HG03432 (cell line): ENCODE measurements around the gene CREB5.

Source experiments
- ATAC-seq: cut with Tn5 transposase; IDR thresholded peaks from one replicate; pipeline ENCODE4 v1.9.1; 2021; ENCODE audit warnings: mild to moderate bottlenecking, moderate library complexity; ENCODE audit not compliant: unreplicated experiment

CREB5 gene

DNA sequence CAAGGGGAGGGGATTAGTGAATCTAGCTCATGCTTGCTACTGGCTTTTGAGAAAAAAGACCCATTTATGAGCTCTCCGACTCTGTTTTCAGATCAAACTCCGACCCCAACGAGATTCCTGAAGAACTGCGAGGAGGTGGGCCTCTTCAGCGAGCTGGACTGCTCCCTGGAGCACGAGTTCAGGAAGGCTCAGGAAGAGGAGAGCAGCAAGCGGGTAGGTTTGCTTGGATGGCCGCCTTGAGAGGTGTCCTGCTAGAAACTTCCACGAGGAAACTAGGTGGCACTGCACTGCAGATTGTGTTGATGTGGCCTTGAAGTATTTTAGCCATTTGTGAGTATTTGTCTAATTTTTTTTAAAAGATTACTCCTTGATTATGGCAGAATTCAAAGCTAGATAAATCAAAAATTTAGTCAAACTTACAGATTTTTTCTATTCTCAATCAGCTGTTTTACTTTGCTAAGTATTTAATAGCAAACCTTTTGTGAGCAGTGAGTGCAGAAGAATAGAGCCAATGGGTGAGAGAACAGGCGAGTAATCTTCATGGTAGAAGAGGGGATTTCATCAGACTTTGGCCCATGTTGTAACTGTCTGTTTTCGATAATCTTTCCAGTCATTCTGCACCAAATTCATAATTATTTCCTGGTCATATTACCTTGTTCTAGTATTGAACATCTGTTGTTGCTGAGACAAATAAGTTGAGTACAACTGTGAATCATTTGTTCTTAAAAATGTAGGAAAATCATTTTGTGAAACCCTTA is 95.4 kb downstream of the CREB5 start:
- no peak for ATAC-seq

DNA sequence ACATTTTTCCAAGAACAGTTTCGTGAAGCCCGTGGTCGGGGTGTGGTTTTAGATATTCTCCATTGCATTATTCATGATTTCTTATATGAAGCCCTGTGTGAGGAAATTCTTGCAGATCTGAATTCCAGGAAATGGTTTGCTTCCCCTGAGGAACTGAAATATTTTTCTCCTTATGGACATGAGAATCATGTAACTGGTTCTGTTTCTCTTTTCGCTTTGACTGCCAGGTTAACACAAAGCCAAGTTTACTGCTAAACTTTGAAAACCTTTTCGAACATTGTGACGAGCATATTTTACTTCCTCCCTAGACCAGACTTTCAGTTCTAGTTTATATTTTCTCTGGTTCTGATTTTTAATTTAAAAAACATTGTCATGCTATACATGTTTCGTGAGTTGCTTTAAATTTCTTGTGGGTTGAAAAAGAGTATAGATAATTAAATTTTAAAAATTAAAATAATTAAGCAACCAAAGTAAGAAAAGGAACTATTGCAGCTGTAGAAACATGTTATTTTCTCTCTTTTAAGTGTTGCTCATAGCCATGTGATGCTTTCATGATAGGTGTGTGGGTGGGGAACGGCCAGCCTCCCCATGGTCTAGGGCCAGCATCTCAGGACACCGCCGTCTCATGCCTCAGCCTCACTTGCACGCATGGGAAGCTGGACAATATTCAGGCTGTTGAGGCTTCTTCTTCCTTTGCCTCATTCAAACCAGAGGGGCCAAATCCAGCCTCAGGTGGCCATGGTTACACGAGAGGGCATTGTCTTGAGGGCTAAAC is 97.1 kb downstream of the CREB5 start:
- ATAC-seq, result peak; percentile 88

DNA sequence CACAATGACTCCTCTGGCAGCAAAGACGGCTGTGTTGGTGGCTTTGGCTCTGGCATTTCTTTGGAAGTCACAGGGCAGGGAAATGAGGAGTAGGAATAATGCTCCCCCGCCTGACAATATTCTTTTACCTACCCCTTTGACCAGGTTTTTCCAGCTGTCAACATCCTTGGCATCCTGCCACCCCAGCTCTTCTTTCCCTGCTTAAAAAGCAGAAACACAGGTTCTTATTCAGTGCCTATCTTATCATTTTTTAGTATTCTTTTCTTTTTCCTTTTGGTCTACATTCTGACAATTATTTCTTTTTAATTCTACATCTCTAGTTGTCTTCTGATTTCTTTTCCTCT is 97.7 kb downstream of the CREB5 start:
- no peak for ATAC-seq

DNA sequence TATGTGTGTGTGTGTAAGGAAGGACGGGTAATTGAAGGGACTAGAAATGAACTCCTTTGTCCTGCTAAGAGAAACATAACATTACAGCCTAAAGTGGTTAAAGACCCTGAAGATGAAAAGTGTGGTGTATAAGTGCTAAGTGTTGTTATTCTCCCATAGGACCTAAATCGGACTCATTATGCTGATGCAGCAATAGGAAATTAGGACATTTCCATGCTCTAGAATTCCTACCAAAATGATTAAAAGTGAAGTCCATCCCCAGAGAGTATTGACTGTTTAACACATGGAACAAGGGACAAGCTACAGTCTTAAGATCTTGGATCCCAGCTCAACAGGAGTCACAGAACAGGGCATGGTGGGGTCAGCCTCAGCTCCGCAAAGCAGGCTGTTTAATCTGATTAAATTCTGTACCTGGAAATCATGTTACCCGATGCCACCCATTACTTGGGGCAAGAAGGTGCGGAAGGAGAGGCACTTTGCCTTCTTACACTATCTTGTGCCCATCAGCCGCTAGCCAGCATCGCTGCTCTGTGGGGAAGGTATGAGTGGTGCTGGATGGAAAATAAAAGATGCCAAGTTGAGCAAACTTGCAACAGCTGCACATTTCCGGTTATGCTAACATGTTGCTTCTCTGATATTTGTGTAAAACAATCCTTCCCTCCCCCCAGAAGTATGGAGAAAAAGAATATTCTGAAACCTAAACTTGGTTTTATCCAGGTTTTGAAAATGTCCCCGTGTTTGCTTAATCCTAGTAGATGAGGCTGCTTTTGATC is 100.5 kb downstream of the CREB5 start:
- ATAC-seq, result no peak

DNA sequence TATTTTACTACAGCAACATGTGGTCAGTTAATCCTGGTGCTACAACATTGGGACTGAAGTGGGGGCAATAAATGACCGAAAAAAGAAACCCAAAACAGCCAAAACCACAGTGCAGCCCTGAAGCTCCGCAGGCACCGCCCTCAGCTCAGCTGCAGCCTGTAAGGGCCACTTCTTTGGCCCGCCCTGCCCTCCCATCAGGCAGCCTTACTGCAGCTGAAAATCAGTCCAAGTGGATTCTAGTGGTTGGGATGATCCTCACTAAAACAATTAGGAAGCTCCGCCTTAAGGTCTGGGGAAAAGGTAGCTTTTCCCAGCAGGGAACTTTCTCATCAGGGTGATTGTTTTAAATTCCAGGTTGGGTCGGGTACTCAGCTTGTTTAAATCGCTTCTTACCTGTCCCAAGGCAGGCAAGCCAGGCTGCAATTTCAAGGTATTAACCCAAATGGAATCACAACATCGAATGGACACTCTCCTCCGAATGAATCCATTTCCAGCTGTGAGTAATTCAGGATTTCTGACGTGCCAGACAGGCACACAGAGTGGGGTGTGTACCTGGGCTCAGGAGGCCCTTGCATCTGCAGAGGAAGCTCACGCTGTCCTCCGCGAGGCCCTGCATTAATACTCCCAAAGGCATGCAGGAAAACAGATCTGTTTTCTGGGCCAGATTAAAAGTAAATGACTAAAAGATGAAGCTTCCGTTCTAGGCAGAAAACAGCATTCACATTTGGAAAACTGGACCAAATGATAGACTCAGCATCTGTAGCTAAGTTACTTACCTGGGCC is 104.3 kb downstream of the CREB5 start:
- no peak for ATAC-seq

DNA sequence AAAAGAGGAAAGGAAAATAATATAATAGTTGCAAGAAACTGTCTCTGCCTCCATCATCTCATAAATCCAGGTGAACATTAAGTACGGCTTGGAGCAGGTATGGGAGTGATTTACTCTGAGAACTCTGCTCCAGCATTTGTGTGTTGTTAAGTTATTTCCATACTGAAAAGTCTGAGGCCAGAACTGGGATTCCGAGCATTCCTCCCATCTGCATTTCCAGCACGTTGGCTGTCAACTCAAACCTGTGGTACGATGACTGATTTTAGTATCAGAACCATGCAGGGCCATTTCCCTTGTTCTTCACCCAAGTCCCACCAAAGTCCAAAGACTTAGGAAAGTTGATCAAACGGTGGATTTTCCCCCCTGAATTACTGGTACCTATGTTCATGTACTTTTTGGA is 104.9 kb downstream of the CREB5 start:
- no peak for ATAC-seq

DNA sequence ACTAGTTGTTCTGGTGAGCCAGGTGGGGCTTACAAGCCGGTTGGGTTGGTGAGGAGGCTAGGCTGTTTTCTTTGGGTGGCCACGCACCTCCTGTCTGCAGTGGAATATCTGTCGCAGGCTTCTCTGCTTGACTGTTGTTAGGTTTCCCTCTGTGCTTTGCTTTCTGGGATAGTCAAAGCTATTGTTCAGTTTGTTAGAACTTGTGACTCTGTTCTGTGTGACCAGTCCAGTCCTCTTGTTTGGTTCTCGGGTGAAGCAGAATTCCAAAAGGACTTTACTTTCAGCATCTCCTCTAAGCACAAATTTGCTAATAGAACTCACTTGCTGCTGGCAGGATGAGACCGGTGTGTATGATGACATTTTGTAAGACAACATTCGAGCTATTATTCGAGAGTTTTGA is 105.3 kb downstream of the CREB5 start:
- ATAC-seq, result no peak

DNA sequence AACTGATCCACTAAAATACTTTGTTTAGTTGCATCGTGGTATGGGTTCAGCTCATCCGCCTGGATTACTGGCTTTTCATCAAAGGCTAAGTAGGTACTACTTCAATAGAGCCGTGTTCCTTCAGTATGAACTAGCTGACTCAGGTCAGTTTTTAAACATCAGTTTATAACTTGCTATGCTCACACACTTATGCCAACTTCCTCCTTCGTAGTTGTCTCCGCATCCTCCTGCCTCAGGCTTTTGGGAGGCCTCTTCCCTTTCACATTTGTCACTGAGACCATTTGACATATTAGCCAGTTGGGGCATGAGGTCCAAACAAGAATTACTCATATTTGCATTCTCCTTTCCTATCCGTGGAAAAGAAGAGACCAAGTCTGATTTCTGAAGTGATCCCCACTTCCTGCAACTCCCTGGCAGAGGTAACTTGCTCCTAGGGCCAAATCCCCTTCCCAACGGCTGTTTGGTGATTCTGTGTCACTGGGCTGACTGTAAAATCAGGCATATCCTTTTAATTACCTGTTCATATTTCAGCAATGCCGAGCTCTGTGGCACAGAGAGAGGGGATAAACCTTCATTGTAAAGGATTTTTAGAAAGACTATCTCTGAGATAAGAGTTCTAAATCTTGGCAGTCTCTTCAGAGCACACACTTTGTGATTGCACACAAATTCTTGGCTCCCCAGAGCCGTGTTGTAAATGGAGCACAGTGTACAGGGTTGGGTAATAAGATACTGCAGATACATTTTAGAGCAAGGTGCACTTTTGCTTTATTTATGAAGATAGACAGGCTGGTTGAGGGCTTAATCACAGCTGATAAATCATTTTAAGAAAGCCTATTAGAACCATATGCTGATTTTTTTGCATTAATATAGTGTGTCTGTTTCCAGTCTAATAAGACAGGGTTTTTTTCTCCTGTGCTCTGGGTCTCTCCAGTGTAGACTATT is 108.0 kb downstream of the CREB5 start:
- no peak for ATAC-seq

DNA sequence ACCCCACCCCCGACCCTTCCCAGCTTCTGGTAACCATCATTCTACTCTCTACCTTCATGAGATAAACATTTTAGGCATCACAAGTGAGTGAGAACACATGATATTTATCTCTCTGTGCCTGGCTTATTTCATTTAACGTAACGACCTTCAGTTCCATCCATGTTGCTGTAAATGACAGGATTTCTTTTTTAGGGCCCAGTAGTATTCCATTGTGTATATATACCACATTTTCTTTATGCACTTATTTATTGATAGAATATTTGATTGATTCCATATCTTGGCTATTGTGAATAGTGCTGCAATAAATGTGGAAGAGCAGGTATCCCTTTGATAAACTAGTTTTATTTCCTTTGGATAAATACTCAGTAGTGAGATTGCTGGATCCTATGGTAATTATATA is 112.7 kb downstream of the CREB5 start:
- ATAC-seq, result no peak

DNA sequence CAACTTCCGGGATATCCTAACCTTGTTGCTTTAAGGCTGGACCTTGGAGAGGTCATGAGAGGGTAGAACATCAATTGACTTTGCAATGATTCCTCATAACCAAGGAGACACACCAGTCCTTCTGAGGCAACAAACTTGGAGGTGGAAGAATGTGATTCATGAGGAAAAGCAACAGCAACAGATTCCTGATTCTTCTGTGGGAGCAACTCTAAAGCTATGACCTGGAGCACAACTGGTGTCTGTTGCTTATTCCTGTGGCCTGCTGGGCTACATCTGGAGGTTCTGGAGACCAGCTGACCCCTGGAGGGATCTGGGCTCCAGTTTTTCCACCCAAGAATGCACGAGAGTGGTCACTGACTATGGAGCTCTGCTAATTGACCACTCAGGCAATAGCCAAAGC is 116.6 kb downstream of the CREB5 start:
- no peak for ATAC-seq

DNA sequence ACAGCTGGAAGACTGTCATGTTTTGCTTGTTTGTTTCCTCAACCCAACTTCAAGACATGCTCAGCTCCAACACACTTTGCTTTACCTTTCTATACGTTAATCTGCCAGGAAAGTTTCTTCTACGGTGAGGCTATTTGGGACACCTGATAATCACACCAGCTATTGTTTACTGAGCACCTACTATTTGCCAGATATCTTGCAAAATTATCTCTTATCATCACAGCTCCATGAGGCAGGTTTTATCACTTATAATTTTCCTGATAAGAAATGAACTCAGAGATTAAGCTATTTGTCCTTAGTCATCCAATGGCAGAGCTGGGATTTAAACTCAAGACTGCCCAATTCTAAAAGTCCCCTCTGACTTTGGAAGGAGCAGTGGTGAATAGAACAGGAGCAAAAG is 117.4 kb downstream of the CREB5 start:
- no peak for ATAC-seq

DNA sequence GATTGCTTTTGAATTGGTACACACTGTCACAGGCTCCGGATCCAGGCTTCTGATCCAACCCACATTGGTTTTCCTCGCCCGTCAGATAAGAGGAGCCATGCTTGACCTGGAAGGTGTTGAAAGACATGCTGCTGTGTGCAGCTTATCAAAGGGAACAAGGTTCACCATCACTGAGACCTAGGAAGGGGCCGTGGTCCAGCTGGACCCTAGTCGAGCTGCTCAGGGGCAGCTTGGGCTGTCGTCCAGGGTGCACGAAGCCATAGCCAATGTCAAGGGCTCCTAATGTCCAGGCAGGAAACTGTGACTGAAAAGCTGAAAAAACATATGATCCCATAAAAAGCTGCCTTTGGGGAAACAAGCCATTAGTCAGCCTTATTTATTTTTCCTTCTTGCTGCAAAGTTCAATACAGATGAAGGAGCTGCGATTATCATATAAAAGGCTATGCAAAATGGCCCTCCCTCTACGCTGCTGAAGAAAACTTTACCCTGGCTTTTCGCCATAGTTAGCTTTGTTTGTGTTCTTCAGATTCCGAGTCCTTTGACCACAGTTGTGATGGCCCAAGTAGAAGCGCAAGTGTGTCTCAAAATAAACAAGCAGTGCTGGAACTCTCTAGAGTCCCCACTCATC is 118.0 kb downstream of the CREB5 start:
- ATAC-seq, result no peak

DNA sequence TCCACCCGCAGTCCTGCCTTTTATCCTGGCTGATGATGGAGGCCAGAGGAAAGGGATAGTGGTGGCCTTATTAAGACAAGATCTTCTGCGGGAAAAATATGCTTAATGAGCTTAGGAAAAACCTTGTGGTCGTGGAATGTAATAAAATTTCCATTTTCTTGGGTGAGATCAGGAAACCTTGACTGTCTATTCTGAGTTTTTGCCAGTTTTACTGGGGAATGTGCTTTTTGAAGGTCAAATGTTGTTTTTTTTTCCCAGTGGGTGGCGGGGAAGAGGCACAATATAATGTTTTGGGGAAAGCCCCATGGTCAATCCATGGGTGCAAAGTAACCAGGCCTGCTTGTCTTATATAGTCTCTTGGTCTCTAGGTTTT is 118.5 kb downstream of the CREB5 start:
- ATAC-seq, result no peak

DNA sequence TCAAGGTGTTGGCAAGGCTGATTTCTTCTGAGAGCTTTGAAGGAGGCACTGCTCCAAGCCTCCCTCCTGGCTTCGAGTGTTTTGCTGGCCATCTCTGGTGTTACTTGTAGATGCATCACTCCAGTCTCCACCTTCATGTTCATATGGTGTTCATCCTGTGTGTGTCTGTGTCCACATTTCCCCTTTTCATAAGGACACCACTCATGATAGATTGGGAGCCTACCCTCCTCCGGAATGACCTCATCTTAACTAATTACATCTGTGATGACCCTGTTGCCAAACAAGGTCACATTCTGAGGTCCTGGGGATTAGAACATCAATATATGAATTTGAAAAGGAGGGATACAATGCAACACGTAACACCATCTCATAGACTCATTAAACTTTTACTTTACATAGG is 119.0 kb downstream of the CREB5 start:
- no peak for ATAC-seq

DNA sequence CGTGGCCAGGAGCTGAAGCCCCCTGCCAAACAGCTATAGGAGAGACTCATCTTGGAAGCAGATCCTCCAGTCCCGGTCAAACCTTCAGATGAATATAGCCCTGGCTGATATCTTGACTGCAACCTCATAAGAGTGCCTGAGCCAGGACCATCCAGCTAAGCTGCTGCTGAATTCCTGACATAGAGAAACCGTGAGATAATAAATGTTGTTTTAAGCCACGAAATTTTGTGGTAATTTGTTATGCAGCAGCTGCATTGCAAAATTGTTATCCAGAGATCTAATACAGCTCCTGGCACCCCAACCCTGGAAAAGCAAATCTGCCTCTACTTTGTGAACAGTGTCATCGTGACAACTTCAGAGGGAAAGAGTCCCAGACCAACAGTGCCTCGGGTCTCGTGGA is 119.9 kb downstream of the CREB5 start:
- no peak for ATAC-seq

DNA sequence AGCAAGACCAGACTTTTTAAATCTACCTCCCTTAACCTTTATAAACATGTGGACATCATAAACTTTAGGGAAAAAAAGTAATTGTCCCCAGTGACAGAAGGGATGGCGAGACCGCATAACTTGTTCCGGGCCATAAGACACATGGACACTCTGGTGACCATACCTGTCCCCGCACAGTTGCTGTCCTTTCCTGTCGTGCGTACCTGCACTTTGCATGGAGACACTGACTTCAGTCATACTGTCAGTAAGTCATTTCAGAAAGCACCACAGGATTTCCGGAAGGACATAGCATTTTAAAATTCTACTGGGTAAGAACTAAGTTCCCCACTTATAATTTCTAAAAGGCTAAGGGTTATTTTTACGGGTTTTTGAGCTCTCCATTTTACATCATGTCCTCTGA is 120.9 kb downstream of the CREB5 start:
- ATAC-seq, result no peak

DNA sequence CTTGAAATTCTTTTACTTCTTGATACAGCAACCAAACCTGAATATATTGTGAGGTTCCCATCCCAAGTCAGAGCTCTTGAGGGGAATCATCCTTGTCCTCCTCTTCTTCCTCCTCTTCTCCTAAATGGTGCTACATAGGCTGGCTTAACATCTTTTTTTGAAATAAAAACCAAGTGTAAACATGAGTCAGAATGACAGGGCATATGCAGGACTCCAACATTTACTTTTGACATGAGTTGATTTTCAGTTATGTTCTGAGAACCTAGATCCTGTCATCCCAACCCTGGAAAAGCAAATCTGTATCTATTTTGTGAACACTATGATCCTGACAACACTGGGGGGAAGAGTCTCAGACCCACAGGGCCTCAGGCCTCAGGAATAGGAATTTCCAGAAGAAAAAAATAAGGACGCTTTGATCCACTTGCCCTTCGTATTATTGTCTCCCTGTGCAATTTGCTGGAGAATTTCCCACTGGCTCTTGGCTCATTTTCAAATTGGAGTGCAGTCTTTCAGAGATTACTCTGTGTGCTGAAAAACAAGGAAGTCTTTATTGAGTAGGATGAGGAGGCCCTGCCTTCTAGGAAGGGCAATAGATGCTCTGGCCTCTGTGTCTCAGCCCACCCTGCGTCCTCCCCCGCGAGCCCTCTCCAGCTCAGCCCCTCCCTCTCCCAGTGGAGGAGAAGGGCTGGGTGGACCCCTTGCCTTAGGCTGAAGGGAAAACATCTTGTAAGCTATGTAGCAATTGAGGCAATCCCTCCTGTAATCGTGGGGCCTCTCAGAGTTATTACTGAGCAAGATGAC is 121.6 kb downstream of the CREB5 start:
- ATAC-seq, result no peak

DNA sequence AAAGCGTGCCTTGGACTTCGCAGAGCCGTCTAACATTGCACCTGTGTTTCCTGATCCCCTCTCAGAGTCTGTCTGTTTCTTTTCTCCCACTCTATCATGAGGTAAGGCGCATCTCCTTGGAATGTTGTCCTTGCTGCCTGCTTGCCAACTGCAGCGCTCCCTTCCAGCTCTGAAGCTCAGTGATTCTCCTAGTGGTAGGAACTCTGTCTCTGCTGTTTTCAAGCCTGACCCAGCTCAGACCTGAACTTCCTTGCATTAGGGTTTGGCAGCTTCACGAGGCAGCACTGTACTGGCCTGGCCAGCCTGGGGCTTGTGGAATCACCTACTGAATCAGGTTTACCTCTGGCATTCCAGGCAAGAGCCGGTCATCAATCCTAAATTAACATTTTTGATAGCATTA is 123.9 kb downstream of the CREB5 start:
- no peak for ATAC-seq
